Pancreas (tissue), 10 donors: ENCODE results near the gene NDUFS3. TPM values are rescaled to one million over a fixed set of nuclear protein-coding genes. Genes with fewer than 3 reads are reported as not detected.

ENCODE experiments used
- ATAC-seq, 4 donors: fragments of 200-7000 bp; cut with Tn5 transposase; one replicate each; pipeline versions ENCODE4 v1.8.0 to v1.9.1; 2020; ENCODE audit warnings: mild to moderate bottlenecking in 4 of 4, moderate library complexity in 4 of 4
- DNase-seq, 6 donors: peaks; one replicate each; pipeline ENCODE4 v3.0.0-alpha.2; 2020
- FAIRE-seq: peaks from 2 replicates; lab custom pipeline; 2012; peaks lifted over from hg19 to GRCh38; lab: Jason Lieb, UNC
- H3K27ac ChIP-seq, 4 donors: fragments of 200-600 bp; sonication (generic); 1 replicate in 3 of 4; 2 replicates in 1 of 4; pipeline versions ENCODE4 v1.5.0 to v1.8.0; 2020
- H3K27me3 ChIP-seq, 4 donors: fragments of 200-600 bp; one replicate each; pipeline ENCODE4 v1.8.0; 2021
- H3K36me3 ChIP-seq, 3 donors: fragments of 200-600 bp; sonication (generic) in 1 of 3; one replicate each; pipeline versions ENCODE4 v1.5.0 to v1.8.0; 2020 to 2021
- H3K4me1 ChIP-seq, 3 donors: fragments of 200-600 bp; one replicate each; pipeline ENCODE4 v1.8.0; 2021
- H3K4me3 ChIP-seq, 4 donors: fragments of 200-600 bp; sonication (generic) in 2 of 4; one replicate each; pipeline versions ENCODE4 v1.5.0 to v1.8.0; 2020 to 2021
- H3K9me3 ChIP-seq, 4 donors: fragments of 200-600 bp; one replicate each; pipeline ENCODE4 v1.8.0; 2021
- WGBS, 2 donors: extraction: QIAGEN DNeasy Blood & Tissue Kit; methylation state at CpG; one replicate each; pipeline ENCODE4 v1.1.7; 2013; 5-methylcytosine and 5-hydroxymethylcytosine counted together
- intact Hi-C, 3 donors: fragments of 100-400 bp; cut with DNase I; formaldehyde crosslinking; loops; one replicate each; pipeline versions ENCODE4 v1.11.1 to v1.14.2; 2022
- polyA plus RNA-seq, 2 donors: library from polyadenylated mRNA; stranded (reverse); fragments of 200-250 nt; gene quantifications; one replicate each; pipeline ENCODE4 v1.2.3, GENCODE V29; 2013
- total RNA-seq, 6 donors: library from RNA; stranded (reverse); fragmentation: NEBNext Ultra II Directional in 4 of 6; extraction: Animal tissue kit (Norgen Biotek cat#: 25700) in 4 of 6; gene quantifications; one replicate each; pipeline versions ENCODE4 v1.2.1 to v1.2.4, GENCODE V29; 2021 to 2023
- TF ChIP-seq, protein P1 (sequence below), 4 donors: fragments of 200-600 bp; sonication (generic) in 3 of 4; IDR thresholded peaks; one replicate each; pipeline versions ENCODE4 v1.5.0 to v1.8.0; 2021; ENCODE audit warnings: antibody characterized with exemption in 4 of 4
- donor health status: healthy with polysubstance abuse.
- donor health status: DM: no; HTN: no; CAD: no; lungs with moderate emphysema.
- donor health status: DM: no; HTN: no; CAD: no.
- donor health status: control.
- donor health status: control.
- donor health status: Bipolar disorder and iron deficiency.
- donor health status: DM: yes; HTN: yes; CAD: no.
- donor health status: DM: no; HTN: no; CAD: no.
- donor health status: DM: no; HTN: no; CAD: no.
- donor health status: DM: yes; HTN: yes; CAD: no.

NDUFS3 gene
- total and polyA plus RNA-seq, 8 donors: 28.8 to 113 (median 39.2) TPM

- H3K4me3 ChIP-seq: no peak overlapping the region
- peak in 1 of 4 donors; percentile 11 for ATAC-seq
These were observed 14.6 kb downstream of the NDUFS3 start for GRCh38 chr11:47593492-47593933.

GRCh38 chr11:47593934-47594855 lies 15.3 kb downstream of the NDUFS3 start, which contains the start of gene C1QTNF4:
C1QTNF4 (minus strand) TSS chr11:47594411; CDS start chr11:47590810, 3,601 bp downstream.
- DNase-seq: no peak

More at GRCh38 chr11:47593492-47593933, 14.6 kb downstream of the NDUFS3 start:
- TF ChIP-seq, protein P1, sequence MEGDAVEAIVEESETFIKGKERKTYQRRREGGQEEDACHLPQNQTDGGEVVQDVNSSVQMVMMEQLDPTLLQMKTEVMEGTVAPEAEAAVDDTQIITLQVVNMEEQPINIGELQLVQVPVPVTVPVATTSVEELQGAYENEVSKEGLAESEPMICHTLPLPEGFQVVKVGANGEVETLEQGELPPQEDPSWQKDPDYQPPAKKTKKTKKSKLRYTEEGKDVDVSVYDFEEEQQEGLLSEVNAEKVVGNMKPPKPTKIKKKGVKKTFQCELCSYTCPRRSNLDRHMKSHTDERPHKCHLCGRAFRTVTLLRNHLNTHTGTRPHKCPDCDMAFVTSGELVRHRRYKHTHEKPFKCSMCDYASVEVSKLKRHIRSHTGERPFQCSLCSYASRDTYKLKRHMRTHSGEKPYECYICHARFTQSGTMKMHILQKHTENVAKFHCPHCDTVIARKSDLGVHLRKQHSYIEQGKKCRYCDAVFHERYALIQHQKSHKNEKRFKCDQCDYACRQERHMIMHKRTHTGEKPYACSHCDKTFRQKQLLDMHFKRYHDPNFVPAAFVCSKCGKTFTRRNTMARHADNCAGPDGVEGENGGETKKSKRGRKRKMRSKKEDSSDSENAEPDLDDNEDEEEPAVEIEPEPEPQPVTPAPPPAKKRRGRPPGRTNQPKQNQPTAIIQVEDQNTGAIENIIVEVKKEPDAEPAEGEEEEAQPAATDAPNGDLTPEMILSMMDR (IDR thresholded peaks at IDR 0.05): no peak
- Histone ChIP-seq H3K9me3 (no peaks in the 10 kb centered on the region), H3K4me1 (no peaks in the 10 kb centered on the region), H3K27me3 (no peaks in the 10 kb centered on the region), H3K36me3 (no peaks in the 10 kb centered on the region), H3K27ac (no peak overlapping the region)
- FAIRE-seq (no peak), DNase-seq (no peak)
- 4 to 10% methylated on average over 6 of the region's 6 CpGs for WGBS, 2 donors
- intact Hi-C loops: no loop called here

DNA sequence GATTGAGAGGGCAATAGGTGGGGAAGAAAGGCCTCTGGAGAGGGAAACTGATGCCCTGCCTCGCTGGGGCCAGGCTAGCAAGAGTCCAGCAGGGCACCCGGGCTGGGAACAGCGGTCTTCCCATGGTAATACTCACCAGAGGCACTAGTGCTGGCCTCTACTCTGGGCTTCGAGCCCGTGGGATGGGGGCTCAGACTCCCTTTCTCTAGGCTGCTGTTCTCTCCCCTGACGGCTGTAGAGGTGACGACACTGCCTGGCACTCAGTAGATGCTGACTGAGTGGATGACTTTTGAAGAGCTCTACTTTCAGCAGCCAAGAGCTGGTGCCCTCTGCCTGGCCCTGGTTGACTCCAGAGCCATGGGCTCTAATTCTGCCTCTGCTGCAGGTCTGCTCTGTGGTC lies 16.2 kb downstream of the NDUFS3 start:
- H3K4me3 ChIP-seq: no peak overlapping the region
- WGBS, 2 donors: 56 to 57% methylated on average over 7 of the region's 7 CpGs
- H3K9me3 ChIP-seq: no peaks in the 10 kb centered on the region
- no peaks in the 10 kb centered on the region for H3K4me1 ChIP-seq
- FAIRE-seq: no peak
- no peak for ATAC-seq
- DNase-seq: no peak
- H3K27ac ChIP-seq: no peak overlapping the region
- TF ChIP-seq, protein P1 (IDR thresholded peaks at IDR 0.05): no peak
- H3K27me3 ChIP-seq: no peaks in the 10 kb centered on the region
- intact Hi-C loops: no loop called here
- H3K36me3 ChIP-seq: no peaks in the 10 kb centered on the region

More at GRCh38 chr11:47593934-47594855, 15.3 kb downstream of the NDUFS3 start, which contains the start of gene C1QTNF4:
- FAIRE-seq (no peak), ATAC-seq (peak in 3 of 4 donors; percentile 29 to 55 (median 32))
- intact Hi-C loops: no loop called here
- TF ChIP-seq, protein P1 (IDR thresholded peaks at IDR 0.05): no peak
- peak within 1 kb of the TSS in 3 of 4 donors; percentile 3 to 37 (median 14) for H3K4me3 ChIP-seq
- no peaks in the 10 kb centered on the region for H3K4me1 ChIP-seq
- H3K27ac ChIP-seq: no peak within 1 kb of the TSS
- H3K27me3 ChIP-seq: no peaks in the 10 kb centered on the region
- H3K9me3 ChIP-seq: no peaks in the 10 kb centered on the region
- 2 to 3% methylated on average over 43 to 48 of the region's 48 CpGs for WGBS, 2 donors
- H3K36me3 ChIP-seq: no peaks in the 10 kb centered on the region

- intact Hi-C loops: no loop called here
- ATAC-seq: no peak
- WGBS, 2 donors: 98 to 100% methylated on average over 1 of the region's 1 CpG
- no peak overlapping the region for H3K4me3 ChIP-seq
- H3K4me1 ChIP-seq: no peaks in the 10 kb centered on the region
- H3K9me3 ChIP-seq: no peaks in the 10 kb centered on the region
- H3K27ac ChIP-seq: no peak overlapping the region
- no peaks in the 10 kb centered on the region for H3K27me3 ChIP-seq
- FAIRE-seq: no peak
- TF ChIP-seq, protein P1 (IDR thresholded peaks at IDR 0.05): no peak
- DNase-seq: no peak
- no peaks in the 10 kb centered on the region for H3K36me3 ChIP-seq
These were observed 17.1 kb downstream of the NDUFS3 start for GRCh38 chr11:47595967-47596366.
